ENCODE results near the gene OR7D2. TPM values are rescaled to one million over a fixed set of nuclear protein-coding genes. Genes with fewer than 3 reads are reported as not detected.
A peak's percentile ranks its signal among the peaks of the same experiment; 100 is the strongest.

The OR7D2 gene
- 0.44 TPM in 2 replicates for total RNA-seq

DNA sequence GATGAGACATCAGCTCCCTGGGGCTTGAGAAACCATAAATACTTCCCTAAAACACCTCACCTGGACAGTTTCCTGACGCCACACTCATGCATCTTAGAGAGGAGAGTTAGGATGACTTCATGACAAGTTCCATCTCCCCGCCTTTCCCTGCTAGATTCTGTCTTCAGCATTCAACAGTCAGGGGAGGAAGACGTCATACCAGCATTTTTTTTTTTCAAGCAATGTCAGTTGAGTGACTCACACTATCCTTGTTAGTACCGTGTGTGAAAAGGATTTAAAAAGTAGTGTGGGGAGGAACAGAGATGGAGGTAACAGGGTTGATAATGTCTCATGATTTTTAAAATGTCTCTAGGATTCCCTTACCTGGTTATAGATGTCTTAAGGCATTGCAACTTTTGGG is at the start of gene OR7D2:
Gene OR7D2 (plus strand): TSS at position 79 of the 400 bp plus-strand sequence. CDS start 6,803 bp downstream, outside the sequence.
- intact Hi-C loops (cut with micrococcal nuclease): no loop called here
- peaks cover 14% of the 10 kb centered on the region for H3K9me3 Mint-ChIP-seq
- no peak within 1 kb of the TSS for H3K27ac Mint-ChIP-seq
- DNase-seq (ENCODE audit: low spot score): no peak
- peaks cover 7% of the 10 kb centered on the region for H3K36me3 Mint-ChIP-seq (ENCODE audit: low read depth)
- H3K4me1 Mint-ChIP-seq (ENCODE audit: low read depth): no peaks in the 10 kb centered on the region
- H3K27me3 Mint-ChIP-seq (ENCODE audit: insufficient read depth): no peaks in the 10 kb centered on the region
- no peak within 1 kb of the TSS for H3K4me3 Mint-ChIP-seq

DNA sequence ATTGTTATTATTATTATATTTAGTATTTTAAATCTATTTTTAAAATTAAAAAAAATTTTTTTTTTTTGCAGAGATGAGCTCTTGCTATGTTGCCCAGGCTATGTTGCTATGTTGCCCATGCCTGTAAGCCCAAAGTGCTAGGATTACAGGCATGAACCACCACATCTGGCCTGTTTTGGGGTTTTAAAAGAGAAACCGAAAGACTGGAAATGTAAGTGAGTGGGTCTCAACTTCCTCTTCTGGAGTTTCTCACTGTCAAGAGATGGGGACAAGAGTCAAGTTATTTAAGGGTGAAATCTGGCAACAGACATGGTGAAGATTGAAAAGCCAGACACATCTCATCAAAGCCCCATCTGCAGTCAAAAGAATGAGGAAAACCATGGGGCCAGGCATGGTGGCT is 47.8 kb upstream of the OR7D2 start:
- H3K4me3 Mint-ChIP-seq: no peak overlapping the region
- intact Hi-C loops (cut with micrococcal nuclease): no loop called here
- no peak for DNase-seq (ENCODE audit: low spot score)
- H3K36me3 Mint-ChIP-seq (ENCODE audit: low read depth): no peaks in the 10 kb centered on the region
- H3K27ac Mint-ChIP-seq: no peak overlapping the region
- H3K9me3 Mint-ChIP-seq: no peaks in the 10 kb centered on the region
- peaks cover 5% of the 10 kb centered on the region for H3K27me3 Mint-ChIP-seq (ENCODE audit: insufficient read depth)
- H3K4me1 Mint-ChIP-seq (ENCODE audit: low read depth): no peaks in the 10 kb centered on the region

DNA sequence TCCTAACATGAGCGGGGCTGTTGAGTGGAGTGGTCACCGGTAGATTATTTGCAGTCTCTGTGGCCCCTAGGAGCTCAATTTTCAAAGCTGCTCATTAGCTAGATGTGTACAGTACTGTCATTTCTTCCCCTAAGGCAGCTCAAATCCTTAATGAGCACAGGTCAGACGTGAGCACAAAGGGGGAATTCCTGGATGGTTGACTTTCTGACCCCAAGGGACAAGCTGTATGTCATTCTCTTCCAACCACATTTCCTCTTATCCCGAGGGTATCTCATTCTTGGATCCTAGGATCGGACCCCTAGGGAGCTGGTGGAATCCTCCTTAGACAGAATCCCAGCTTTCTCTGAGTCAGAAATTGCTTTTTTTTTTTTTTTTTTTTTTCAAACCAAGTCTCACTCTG is 46.4 kb upstream of the OR7D2 start:
- peaks cover 7% of the 10 kb centered on the region for H3K4me1 Mint-ChIP-seq (ENCODE audit: low read depth)
- no peak for DNase-seq (ENCODE audit: low spot score)
- H3K9me3 Mint-ChIP-seq: no peaks in the 10 kb centered on the region
- intact Hi-C loops (cut with micrococcal nuclease): no loop called here
- peaks cover 3% of the 10 kb centered on the region for H3K27me3 Mint-ChIP-seq (ENCODE audit: insufficient read depth)
- no peaks in the 10 kb centered on the region for H3K36me3 Mint-ChIP-seq (ENCODE audit: low read depth)
- no peak overlapping the region for H3K4me3 Mint-ChIP-seq
- no peak overlapping the region for H3K27ac Mint-ChIP-seq

DNA sequence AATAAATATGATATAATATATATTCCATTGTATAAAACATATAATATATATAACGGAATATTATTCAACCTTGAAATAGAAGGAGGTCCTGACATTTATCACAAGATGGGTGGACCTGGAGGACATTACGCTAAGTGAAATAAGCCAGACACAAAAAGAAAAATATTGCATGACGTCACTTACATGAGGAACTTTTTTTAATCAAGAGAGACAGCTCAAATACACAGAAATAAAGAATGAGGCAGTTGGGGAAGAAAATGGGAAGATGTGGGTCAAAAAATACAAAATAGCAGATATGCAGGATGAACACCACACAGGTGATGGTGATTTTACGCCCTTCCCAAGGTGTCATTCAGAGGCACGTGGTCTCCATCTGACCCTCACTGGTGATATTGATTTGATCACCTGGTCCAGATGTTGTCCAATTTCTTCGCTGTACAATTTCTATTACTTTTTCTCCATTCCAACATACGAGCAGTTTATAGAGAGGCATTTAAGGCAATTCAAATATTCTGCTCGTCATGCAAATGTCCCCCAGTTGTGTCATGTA is 39.1 kb upstream of the OR7D2 start:
- intact Hi-C loops (cut with micrococcal nuclease): loop anchor here (1.0 kb wide), 7 partner anchors 170 to 696 kb away; partner anchors contain the start of genes MBD3L1, PIN1, ZNF266 and ZNF558
- H3K4me3 Mint-ChIP-seq: peak overlapping the region; percentile 95
- peaks cover 24% of the 10 kb centered on the region for H3K36me3 Mint-ChIP-seq (ENCODE audit: low read depth)
- no peaks in the 10 kb centered on the region for H3K27me3 Mint-ChIP-seq (ENCODE audit: insufficient read depth)
- peaks cover 33% of the 10 kb centered on the region for H3K4me1 Mint-ChIP-seq (ENCODE audit: low read depth)
- peak overlapping the region; percentile 94 for H3K27ac Mint-ChIP-seq
- no peak for DNase-seq (ENCODE audit: low spot score)
- H3K9me3 Mint-ChIP-seq: peaks cover 19% of the 10 kb centered on the region

DNA sequence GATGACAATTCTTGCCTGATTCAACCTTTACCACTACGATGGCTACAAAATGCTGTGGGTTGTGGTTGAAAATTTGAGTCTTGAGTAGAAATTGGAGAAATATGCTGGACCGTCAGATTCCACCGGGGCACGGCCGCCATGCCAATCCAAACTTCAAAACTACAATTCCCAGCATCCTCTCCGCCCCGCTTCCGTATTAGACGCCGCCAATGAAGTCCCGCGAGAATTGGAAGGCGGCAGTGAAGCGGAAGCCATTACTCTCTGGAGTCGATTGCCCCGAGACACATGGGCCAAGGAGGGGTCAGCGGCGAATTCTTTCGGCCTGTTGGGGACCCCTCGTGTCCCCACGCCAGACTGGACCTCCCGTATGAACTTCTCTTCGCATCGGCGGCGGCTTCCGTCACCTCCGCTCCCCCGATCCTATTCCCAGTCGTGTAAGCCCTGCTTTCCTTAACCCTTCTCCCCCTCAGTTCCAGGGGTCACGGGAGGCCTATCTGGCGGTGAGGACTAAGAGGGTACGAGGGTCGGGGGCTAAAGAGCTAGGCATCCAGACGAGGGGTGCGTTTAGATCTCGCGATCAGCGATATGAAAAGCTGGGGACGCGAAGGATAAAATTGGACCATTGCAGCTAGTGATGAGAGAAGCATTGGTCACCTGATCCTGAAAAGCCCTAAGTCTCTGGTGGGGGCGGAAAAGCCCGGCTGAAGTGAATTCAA is 38.5 kb upstream of the OR7D2 start, which contains the start of gene ZNF317:
Gene ZNF317 (plus strand): TSS at position 239 of the 716 bp plus-strand sequence. CDS start 15,620 bp downstream, outside the sequence.
- Mint-ChIP-seq H3K27me3 (ENCODE audit: insufficient read depth) (no peaks in the 10 kb centered on the region), H3K4me1 (ENCODE audit: low read depth) (peaks cover 33% of the 10 kb centered on the region), H3K36me3 (ENCODE audit: low read depth) (peaks cover 28% of the 10 kb centered on the region), H3K4me3 (peak within 1 kb of the TSS; percentile 95), H3K27ac (peak within 1 kb of the TSS; percentile 94), H3K9me3 (peaks cover 26% of the 10 kb centered on the region)
- intact Hi-C loops (cut with micrococcal nuclease): loop anchor here (1.0 kb wide), 7 partner anchors 169 to 695 kb away; partner anchors contain the start of genes MBD3L1, PIN1, ZNF266 and ZNF558
- peak; percentile 88 for DNase-seq (ENCODE audit: low spot score)

DNA sequence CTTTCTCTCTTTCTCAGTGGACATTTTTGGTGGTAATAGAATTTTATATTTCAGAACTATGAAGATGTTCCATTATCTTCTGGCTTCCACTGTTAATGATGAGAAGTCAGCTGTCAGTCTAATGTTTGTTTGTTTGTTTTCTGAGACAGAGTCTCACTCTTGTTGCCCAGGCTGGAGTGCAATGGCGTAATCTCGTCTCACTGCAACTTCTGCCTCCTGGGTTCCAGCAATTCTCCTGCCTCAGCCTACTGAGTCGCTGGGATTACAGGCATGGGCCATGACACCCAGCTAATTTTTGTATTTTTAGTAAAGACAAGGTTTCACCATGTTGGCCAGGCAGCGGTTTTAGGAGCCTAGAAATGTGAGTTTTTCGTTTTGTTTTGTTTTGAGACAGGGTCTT is 33.9 kb upstream of the OR7D2 start:
- no peak overlapping the region for H3K4me3 Mint-ChIP-seq
- peaks cover 64% of the 10 kb centered on the region for H3K9me3 Mint-ChIP-seq
- H3K36me3 Mint-ChIP-seq (ENCODE audit: low read depth): peaks cover 66% of the 10 kb centered on the region
- H3K27me3 Mint-ChIP-seq (ENCODE audit: insufficient read depth): no peaks in the 10 kb centered on the region
- H3K27ac Mint-ChIP-seq: no peak overlapping the region
- no peak for DNase-seq (ENCODE audit: low spot score)
- intact Hi-C loops (cut with micrococcal nuclease): no loop called here
- peaks cover 21% of the 10 kb centered on the region for H3K4me1 Mint-ChIP-seq (ENCODE audit: low read depth)

DNA sequence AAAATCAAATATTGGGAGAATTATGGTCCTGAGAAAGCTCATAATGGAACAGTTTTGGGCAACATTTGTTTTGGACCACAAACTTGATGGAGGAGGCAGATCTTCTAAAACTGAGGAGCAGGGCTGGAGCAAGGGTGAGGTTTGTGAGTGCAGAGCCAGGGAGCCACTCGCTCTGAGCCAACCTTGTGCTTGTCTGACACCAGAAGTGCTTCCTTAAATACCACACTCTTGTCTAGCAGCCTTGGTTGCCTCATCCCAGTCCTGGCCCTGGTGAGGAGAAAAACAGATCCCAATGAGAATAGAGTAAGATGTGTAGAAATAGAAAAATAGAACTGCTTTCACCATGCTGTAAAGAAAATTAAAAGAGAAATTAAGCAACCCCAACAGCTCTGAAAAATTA is 31.9 kb upstream of the OR7D2 start:
- DNase-seq (ENCODE audit: low spot score): no peak
- Mint-ChIP-seq H3K4me1 (ENCODE audit: low read depth) (peaks cover 11% of the 10 kb centered on the region), H3K27ac (no peak overlapping the region), H3K4me3 (no peak overlapping the region), H3K9me3 (peaks cover 81% of the 10 kb centered on the region), H3K27me3 (ENCODE audit: insufficient read depth) (no peaks in the 10 kb centered on the region), H3K36me3 (ENCODE audit: low read depth) (peaks cover 81% of the 10 kb centered on the region)
- intact Hi-C loops (cut with micrococcal nuclease): no loop called here

DNA sequence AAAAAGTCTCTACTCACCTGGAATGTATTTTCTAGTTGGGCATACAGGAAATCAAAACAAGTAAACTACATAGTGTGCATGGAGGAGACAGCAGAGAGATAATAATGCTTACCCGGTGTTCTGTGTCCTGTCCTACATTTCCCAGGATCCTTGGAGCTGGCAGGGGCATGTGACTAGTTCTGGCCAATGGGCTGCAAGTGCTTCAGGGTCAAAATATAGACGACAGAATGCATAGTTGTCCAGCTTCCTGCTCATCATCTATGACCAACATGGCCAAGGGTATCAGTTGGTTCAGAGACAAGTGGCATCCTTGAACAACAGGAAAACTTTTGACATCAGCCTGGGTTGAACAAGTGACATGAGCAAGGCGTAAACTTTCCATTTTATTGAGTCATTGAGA is 30.1 kb upstream of the OR7D2 start:
- DNase-seq (ENCODE audit: low spot score): no peak
- Mint-ChIP-seq H3K4me3 (no peak overlapping the region), H3K27me3 (ENCODE audit: insufficient read depth) (no peaks in the 10 kb centered on the region), H3K36me3 (ENCODE audit: low read depth) (peaks cover 86% of the 10 kb centered on the region), H3K27ac (no peak overlapping the region), H3K9me3 (peaks cover 85% of the 10 kb centered on the region), H3K4me1 (ENCODE audit: low read depth) (no peaks in the 10 kb centered on the region)
- intact Hi-C loops (cut with micrococcal nuclease): no loop called here

DNA sequence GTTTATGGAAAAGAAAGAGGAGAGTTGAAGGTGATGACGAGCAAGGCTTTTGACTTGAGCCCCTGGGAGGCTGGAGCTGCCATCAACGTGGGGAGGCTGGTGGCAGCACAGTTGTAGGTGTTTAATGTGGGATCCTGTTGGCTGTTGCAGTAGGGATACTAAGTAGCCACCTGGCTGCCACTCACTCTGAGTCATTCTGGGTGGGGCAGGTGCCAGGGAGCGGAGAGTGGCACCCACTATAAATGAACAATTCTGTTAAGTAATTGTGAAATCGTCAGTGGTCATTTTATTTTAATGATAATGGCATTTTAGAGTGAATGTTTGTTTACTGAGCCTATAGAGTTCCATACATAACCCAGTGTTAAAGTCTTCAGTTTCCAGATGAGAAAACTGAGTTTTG is 28.8 kb upstream of the OR7D2 start:
- H3K4me3 Mint-ChIP-seq: no peak overlapping the region
- no peaks in the 10 kb centered on the region for H3K27me3 Mint-ChIP-seq (ENCODE audit: insufficient read depth)
- H3K9me3 Mint-ChIP-seq: peaks cover 86% of the 10 kb centered on the region
- H3K36me3 Mint-ChIP-seq (ENCODE audit: low read depth): peaks cover 88% of the 10 kb centered on the region
- no peak overlapping the region for H3K27ac Mint-ChIP-seq
- DNase-seq (ENCODE audit: low spot score): no peak
- intact Hi-C loops (cut with micrococcal nuclease): no loop called here
- H3K4me1 Mint-ChIP-seq (ENCODE audit: low read depth): no peaks in the 10 kb centered on the region

DNA sequence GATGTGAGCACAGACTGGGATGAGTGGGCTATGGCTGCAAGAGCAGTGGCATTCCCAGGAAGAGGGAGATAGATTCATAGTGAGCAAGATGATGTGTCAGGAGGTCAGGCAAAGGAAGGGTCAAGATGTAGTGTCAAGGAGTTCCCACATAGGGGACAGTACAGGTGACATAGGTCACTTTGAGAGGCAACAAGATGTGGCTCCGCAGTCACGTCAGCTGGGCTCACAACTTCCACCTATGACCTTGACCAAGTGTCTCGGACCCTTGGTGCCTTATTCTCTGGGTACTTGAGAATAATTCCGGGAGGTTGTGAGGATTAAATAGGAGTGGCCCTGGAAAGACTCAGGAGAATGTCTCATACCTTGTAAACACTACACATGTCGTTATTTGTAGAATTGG is 28.1 kb upstream of the OR7D2 start:
- H3K4me1 Mint-ChIP-seq (ENCODE audit: low read depth): no peaks in the 10 kb centered on the region
- H3K4me3 Mint-ChIP-seq: no peak overlapping the region
- H3K27ac Mint-ChIP-seq: no peak overlapping the region
- peaks cover 86% of the 10 kb centered on the region for H3K9me3 Mint-ChIP-seq
- peaks cover 89% of the 10 kb centered on the region for H3K36me3 Mint-ChIP-seq (ENCODE audit: low read depth)
- no peak for DNase-seq (ENCODE audit: low spot score)
- intact Hi-C loops (cut with micrococcal nuclease): no loop called here
- H3K27me3 Mint-ChIP-seq (ENCODE audit: insufficient read depth): no peaks in the 10 kb centered on the region

DNA sequence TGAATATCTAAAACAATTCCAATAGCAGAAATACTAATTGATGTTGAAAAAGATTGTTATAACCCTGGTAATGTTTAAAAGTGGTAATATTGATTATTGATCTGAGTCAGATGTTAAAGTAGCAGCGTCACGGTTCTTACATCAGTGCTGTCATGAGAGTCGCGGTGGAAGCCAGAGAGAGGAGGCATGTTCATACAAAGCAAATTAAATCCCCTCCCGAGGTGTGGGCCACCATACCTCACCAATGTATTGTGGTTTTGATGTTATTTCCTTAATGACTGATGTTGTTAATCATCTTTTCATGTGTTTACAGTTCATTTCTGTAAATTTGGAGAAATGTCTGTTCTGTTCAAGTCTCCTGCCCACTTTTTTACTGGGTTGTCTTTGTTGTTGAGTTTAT is 27.4 kb upstream of the OR7D2 start:
- no peaks in the 10 kb centered on the region for H3K27me3 Mint-ChIP-seq (ENCODE audit: insufficient read depth)
- H3K36me3 Mint-ChIP-seq (ENCODE audit: low read depth): peaks cover 93% of the 10 kb centered on the region
- H3K27ac Mint-ChIP-seq: no peak overlapping the region
- no peak overlapping the region for H3K4me3 Mint-ChIP-seq
- no peak for DNase-seq (ENCODE audit: low spot score)
- peaks cover 87% of the 10 kb centered on the region for H3K9me3 Mint-ChIP-seq
- no peaks in the 10 kb centered on the region for H3K4me1 Mint-ChIP-seq (ENCODE audit: low read depth)
- intact Hi-C loops (cut with micrococcal nuclease): no loop called here

DNA sequence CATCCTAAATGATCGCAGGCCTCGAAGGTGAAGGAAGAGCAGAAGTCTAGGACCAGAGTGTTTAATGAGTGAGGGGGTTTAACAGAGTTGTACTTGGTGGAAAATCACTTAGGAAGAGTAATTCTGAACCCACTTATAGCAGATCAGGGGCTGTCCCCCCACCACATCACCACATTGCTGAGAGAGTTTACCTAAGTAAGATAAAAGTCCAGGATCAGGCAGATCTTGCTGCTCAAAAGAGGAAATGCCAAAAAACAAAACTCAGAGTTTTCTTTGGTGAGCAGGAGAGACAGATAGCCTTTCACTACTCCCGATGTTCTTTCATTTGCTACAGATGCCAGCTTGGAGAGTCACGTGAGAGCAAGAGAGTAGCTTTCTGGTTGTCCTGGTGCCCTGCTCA is 23.2 kb upstream of the OR7D2 start:
- Mint-ChIP-seq H3K4me3 (no peak overlapping the region), H3K36me3 (ENCODE audit: low read depth) (peaks cover 98% of the 10 kb centered on the region), H3K9me3 (peaks cover 69% of the 10 kb centered on the region), H3K27me3 (ENCODE audit: insufficient read depth) (no peaks in the 10 kb centered on the region), H3K4me1 (ENCODE audit: low read depth) (no peaks in the 10 kb centered on the region), H3K27ac (no peak overlapping the region)
- intact Hi-C loops (cut with micrococcal nuclease): no loop called here
- DNase-seq (ENCODE audit: low spot score): no peak

DNA sequence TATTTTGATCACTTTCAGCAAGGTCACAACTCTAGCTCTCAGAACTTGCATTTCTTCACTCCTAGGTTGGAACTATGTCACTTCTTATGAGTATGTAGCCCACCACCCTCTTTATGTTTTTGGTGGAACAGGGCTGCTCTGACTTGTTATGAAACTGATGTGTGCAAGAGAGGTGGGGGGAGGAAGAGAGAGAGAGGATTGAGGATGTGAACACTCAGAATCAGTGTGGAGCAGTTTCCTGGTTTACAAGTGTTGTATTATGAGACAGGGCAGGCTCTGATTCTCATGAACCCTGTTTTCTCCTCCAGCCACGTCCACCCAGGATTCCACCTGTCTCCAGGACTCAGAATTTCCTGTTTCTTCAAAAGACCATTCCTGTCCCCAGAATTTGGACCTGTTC is 22.5 kb upstream of the OR7D2 start:
- H3K27ac Mint-ChIP-seq: no peak overlapping the region
- DNase-seq (ENCODE audit: low spot score): no peak

More for the DNA sequence above, 22.5 kb upstream of the OR7D2 start:
- Mint-ChIP-seq H3K36me3 (ENCODE audit: low read depth) (peaks cover 98% of the 10 kb centered on the region), H3K9me3 (peaks cover 69% of the 10 kb centered on the region), H3K4me1 (ENCODE audit: low read depth) (no peaks in the 10 kb centered on the region), H3K27me3 (ENCODE audit: insufficient read depth) (no peaks in the 10 kb centered on the region), H3K4me3 (no peak overlapping the region)
- intact Hi-C loops (cut with micrococcal nuclease): no loop called here
